Measurements from ENCODE around the gene PDE6B. TPM values are rescaled to one million over a fixed set of nuclear protein-coding genes. Genes with fewer than 3 reads are reported as not detected.
"Not testable (repeated sequence)": the region's sequence is repeated elsewhere in the genome, so short reads cannot be mapped to it uniquely, and the experiment has no call there.

Gene PDE6B
- total RNA-seq, 1 donor from 2014 or later, result 2.1 TPM

DNA sequence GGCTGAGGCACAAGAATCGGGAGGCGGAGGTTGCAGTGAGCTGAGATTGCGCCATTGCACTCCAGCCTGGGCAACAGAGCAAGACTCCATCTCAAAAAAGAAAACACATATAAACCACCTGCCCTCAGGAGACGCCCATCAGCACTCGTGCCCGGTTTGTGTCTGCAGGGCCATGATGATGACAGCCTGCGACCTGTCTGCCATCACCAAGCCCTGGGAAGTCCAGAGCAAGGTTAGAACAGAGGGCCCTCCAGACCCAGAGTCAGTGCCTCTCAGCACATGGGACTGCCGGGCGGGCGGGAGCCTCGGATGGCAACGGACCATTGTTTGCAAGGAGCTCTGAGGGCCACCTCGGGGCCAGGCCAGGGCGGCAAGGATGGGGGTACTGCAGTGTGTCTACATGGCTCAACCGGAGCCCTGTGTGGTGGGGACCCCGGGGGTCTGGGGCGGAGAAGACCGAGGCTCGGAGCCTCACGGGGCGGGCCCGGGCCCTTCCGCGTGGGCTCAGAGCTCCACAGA is 39.4 kb downstream of the PDE6B start:
- ATAC-seq, result no peak
- intact Hi-C loops (cut with micrococcal nuclease), result no loop called here
- DNase-seq, result peak; percentile 24

DNA sequence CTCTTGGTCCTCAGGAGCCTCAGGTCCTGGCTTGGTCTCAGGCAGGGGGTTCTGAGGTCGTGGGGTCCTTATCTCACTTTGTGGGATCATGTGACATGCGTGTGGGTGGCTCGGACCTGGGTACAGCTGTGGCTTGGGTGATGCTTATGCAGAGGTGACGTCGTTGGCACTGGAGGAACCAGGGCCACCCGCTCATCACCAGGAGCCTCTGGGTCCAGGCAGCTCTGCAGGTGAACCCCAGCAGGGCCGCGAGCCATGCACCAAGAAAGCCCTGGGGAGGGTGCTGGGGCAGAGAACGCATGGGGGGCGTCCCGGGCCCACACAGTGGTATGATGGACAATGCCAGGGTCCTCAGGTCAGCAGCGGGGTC is 40.0 kb downstream of the PDE6B start:
- peak; percentile 15 for DNase-seq
- intact Hi-C loops (cut with micrococcal nuclease), result no loop called here
- ATAC-seq, result no peak

DNA sequence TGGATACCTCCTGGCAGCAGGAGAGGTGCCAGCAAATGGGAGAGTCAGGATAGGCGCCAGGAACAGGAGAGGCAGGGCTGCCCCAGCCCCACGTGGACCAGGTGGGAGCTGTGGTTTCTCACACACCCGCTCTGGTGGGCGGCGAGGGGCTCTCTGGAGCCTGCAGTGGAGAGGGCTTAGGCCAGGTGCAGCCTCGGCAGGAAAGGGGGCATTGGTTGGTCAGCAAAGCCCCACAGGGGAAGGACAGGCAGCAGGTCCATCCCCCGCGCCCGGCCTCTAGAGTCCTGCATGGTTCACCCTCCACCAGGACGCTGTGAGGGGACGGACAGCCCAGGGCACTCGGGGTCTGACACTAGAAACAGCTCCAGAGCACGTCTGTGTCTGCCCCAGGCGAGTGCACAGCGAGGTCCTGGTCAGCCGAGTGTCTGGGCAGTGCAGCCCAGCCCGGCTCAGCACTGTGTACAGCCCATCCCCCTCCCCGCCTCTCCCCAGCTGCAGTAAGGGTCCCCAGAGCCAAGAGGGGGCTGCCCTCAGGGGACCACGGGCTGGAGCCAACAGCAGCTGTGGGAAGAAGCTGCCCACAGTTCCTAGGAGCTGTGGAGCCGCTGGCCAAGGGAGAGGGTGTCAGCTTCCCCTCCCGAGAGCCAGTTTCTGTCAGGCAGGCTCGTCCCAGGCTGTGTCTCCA is 40.5 kb downstream of the PDE6B start:
- peak; percentile 25 for DNase-seq
- intact Hi-C loops (cut with micrococcal nuclease), result no loop called here
- ATAC-seq, result no peak

DNA sequence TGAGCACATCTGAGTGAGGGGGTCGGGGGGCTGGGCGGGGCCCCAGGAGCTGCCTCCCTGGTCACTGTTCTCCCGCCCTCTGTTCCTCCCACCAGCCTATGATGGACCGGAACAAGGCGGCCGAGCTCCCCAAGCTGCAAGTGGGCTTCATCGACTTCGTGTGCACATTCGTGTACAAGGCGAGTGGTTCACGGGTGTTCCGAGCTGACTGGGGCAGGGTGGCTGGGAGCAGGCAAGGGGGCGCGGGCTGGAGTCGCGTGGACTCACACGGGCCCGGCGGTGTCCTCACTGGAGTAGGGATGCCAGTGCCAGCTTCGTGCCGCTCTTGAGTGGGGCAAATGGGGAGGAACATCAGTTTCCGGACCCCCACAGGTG is 41.0 kb downstream of the PDE6B start:
- intact Hi-C loops (cut with micrococcal nuclease), result no loop called here
- ATAC-seq, result no peak
- DNase-seq, result peak; percentile 14

DNA sequence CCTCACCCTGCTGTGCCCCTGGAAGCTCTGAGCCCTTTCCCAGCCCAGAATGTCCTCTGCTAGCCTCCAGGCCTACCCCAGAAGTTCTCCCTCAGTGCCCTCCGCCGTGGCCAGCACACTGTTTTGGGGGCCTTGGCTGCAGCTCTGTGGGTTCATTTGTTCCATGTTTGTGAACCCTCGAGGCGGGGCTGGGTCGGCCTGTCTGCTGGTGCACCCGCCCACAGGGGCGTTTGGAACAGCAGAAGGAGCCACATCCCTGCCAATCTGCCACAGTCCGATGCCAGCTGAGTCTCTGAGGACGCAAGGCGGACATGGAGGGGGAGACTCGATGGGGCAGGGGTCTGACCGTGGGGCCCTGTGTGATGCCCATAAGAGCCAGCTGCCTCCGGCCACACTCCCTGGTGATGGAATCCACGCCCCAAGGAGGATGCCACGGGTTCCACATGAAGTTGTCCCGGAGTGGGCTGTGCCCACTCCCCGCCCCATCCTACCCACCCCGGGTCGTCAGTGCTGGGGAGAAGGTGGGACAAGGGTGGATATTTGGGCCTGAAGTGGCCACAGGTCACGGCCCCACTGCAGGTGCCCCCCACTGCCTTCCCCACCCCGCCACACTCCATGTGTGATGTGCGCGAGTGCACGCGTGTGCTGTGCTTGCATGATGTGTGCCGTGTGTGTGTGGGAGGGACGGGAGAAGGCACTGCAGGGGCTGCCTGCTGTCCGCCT is 41.6 kb downstream of the PDE6B start:
- DNase-seq (peak; percentile 27), ATAC-seq (no peak)
- intact Hi-C loops (cut with micrococcal nuclease), result no loop called here

DNA sequence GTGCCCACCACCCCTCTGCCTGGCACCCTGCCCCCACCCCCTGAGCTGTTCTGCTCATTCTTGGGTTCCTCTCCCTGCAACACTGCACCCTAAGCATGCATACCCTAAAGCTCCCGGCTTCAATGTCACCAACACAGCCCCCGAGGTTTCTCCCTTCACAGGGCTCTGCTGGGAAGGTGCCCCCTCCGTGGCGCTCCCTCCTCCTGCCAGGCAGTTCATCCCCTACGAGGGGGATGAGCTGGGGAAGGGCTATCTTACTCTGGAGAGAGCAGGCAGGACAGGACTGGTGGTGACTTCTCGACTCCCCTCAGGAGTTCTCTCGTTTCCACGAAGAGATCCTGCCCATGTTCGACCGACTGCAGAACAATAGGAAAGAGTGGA is 42.2 kb downstream of the PDE6B start:
- intact Hi-C loops (cut with micrococcal nuclease), result no loop called here
- DNase-seq (no peak), ATAC-seq (no peak)

DNA sequence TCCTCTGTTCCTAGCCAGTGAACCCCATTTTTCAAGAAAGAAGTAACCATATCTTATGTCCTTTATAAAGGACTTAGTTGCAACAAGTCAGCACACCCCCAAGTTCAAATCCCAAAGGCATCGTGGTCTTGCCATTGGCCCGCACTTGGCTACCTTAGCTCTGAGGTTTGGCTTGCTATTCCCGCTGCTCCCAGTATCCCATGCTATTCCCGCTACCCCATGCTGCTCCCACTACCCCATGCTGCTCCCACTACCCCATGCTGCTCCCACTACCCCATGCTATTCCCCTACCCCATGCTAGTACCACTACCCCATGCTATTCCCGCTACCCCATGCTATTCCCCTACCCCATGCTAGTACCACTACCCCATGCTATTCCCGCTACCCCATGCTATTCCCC is 42.8 kb downstream of the PDE6B start:
- intact Hi-C loops (cut with micrococcal nuclease); ATAC-seq; DNase-seq: not testable (repeated sequence)

DNA sequence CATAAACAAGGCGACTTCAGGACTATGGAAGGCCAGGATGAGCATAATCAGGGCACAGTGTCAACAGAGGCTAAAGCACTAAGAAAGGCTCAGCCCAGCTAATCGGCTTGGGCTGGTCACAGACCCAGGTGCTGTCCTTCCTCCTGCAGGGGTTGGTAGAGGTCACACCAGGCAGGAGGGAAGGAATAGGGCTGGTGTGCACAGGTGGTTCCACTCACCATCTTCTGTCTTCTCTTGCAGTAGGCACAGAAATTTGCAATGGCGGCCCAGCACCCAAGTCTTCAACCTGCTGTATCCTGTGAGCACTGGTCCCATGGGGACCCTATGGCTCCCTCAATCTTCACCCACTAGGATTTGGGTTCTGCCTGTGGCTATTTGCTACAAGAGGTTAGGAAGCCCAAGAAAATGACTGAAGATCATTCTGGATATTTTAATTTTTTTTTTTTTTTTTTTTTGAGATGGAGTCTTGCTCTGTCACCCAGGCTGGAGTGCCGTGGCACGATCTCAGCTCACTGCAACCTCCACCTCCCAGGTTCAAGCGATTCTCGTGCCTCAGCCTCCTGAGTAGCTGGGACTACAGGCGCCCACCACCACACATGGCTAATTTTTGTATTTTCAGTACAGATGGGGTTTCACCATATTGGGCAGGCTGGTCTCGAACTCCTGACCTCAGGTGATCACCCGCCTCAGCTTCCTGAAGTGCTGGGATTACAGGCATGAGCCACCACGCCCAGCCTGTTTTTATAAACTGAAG is 44.6 kb downstream of the PDE6B start:
- peak; percentile 19 for DNase-seq
- intact Hi-C loops (cut with micrococcal nuclease); ATAC-seq: not testable (repeated sequence)

DNA sequence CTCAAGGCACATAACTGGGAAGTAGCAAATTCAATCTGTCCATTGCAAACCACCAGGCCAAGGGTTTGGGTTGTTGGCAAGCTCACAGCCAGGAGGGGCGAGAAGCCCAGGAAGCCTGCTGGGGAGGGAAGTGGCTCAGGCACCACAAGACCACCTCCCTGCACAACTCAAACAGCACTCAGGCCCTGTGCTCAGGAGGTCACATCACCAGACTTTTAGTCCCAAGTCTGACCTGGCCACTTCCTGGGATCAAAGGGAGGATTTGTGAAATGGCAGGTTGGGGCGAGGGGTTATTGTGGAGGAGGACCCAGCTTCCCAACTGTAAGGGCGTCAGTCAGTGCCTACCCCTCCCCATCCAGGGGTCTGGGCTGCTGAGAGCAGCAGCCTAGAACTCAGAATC is 46.4 kb downstream of the PDE6B start:
- intact Hi-C loops (cut with micrococcal nuclease), result no loop called here
- DNase-seq (no peak), ATAC-seq (no peak)

DNA sequence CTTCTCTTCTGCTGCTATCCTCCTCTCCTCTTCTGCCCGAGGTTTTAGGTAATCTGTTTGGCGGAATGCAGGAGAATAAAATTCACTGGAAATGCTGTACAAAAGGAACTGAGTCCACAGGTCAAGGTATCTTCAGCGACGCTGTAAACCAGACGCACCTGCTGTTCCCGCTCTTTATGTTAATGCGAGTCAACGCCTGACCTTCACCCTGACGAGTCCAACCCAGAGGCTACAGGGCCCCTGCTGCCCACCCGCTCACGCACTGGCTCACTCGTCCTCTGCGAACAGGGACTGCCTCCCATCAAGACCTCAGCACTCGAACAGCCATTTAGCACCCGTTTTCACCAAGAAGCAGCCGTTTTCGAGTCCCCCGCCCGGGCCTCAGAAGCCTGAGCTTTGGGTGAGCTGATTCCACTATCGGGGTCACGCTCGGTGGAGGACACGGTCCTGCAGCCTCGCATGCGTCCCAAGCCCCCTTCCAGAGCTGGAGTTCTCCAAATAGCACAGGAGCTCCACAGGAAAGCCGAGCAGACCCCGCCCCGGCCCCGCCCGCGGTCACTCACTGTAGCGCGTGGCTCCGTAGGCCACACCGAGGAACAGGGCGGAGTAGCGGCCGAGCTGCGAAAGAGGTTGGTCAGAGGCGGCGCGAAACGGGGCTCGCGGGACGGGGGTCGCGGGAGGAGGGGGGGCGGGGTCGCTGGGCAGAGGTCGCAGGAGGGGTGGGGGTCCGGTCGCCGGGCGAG is 48.1 kb downstream of the PDE6B start:
- DNase-seq (peak; percentile 73), ATAC-seq (peak; percentile 39)
- intact Hi-C loops (cut with micrococcal nuclease), result no loop called here

DNA sequence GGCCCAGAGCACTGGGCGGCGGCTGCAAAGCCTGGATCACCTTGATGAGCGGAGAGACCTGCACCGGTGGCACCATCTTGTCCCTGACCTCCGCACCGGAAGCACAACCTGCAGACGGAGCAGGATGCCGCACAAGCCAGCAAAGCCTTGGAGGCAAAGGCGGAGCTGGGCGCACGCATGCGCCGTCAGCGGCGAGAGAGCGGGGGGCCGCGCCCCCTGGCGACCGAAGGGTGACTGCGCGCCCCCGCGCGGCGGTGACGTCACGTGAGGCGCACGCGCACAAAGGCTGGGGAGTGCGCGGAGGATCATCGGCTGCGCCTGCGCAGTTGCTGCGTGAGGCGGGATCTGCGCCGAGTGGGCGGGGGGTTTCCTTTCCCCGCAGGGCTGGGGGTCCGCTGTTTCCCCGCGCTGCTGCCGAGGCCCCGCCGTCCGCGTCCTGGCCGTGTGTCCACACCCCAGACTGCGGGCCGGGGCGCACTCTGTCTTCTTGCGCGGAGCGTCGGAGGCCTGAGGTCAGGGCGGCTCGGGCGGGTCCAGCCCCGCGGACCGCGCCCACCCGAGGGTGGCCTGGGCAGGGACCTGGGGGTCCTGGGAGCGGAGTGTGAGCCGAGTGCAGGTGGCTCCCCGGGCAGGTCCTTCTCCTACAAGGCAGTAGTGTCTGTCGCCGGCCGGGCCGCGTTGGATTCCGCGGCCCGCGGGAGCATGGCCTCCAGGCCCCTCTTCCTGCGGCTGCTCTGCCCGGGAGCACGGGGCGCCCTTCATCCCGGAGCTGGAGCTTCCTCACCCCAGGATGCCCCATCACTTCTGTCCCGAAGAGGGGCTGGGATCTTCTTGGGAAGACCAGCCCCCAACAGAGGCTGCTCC is 49.0 kb downstream of the PDE6B start, which contains the start of the genes ATP5ME and MYL5:
Gene ATP5ME, minus strand, starts transcription at position 105 of the 864 bp plus-strand sequence. Its CDS starts 29 bp downstream, at position 76.
Gene MYL5, plus strand, starts transcription at position 371 of the 864 bp plus-strand sequence. CDS start 3,485 bp downstream, outside the sequence.
- peak; percentile 89 for ATAC-seq

DNA sequence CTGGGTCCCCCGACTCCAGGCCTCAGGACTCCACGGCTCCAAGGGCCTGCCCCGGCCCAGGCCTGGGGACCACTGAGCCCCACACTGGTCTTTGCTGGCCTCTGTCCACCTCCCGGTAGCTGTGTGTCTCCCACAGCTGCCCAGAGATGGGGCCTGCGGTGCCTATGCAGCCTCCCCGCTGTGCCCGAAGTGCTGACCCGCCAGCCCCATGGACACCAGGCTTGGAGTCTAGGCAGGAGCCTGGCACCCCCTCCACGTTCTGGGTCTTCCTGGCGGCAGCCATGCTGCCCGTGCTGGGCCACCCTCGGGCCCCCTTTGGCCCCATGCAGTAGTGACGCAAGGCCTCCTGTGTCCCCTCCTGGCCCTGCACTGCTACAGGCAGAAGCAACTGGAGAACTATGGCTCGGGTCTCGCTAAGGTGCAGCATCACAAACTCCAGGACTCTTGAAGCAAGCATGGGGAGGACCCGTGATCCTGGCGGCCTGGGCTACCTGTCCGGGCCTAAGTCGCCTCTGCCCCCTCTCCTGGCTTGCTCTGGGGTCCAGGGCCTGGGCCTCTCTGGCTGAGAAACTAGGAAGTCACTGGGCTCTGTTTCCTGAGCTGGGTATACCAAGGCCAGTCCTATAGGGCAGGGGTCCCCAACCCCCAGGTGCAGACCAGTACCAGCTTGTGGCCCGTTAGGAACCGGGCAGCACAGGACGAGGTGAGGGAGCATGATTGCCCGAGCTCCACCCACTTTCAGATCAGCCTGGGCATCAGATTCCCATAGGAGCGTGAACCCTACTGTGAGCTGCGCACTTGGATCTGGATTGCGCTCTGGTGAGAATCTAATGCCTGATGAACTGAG is 49.9 kb downstream of the PDE6B start:
- intact Hi-C loops (cut with micrococcal nuclease), result no loop called here
- DNase-seq (no peak), ATAC-seq (peak; percentile 15)

More for the DNA sequence above, 49.0 kb downstream of the PDE6B start, which contains the start of the genes ATP5ME and MYL5:
- DNase-seq, result peak; percentile 99
- intact Hi-C loops (cut with micrococcal nuclease), result no loop called here

DNA sequence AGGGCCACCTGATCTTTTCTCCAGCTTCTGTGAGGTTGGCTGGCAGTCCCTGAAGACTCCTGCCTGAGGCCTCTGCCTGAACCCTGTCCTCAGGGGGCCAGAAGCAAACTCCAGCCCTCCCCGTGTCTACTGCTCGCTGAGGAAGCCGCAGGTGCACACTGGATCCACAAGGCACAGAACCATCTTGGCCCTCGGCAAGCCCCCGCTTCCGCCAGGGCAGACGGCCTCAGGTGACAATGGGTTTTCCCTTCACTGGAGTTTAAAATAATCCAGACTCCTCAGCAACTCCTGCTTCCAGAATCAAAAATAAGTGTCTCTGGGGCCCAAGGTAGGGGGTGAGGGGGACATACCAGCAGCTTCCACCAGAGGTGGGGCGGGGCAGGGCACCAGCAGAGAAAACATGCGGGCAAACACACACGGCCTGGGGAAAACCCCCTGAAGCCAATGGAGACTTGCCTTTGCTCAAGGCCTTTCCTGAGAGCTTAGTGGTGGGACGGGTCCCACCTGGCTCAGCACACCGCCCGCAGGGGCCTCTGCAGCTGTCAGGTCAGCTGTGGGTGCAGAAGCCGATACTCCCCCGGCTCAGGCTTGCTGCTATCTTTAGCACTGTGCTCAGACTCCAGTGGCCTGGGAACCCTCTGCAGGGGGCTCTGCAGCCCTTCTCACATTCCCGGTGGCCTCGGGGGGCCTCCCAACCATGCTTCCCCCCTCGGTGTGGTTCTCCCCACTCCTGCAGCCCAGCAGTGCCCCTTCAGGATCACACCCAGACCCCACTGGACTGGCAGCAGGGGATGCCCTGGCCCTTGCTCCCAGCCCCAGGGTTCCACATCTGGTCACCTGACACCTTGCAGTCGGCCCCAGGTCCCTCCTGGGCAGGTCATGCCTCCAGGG is 50.9 kb downstream of the PDE6B start:
- intact Hi-C loops (cut with micrococcal nuclease), result no loop called here
- DNase-seq, result no peak

DNA sequence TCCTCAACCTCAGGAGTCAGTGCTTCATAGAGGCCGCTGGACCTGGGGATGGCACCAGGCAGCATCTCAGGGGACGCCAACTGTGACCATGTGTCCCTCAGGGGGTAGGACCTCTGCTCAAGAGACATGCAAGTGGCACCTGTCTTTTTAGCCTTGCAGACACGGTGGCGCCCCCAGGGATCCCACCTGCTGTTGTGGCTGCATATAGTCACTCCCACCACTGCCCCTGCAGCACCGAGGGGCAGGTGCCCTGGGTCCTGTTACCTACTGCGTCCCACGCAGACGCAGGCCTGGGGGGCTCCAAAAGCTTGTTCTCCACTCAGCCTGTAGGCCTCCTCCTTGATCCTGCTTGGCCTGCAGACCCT is 51.5 kb downstream of the PDE6B start:
- DNase-seq (no peak), ATAC-seq (no peak)
- intact Hi-C loops (cut with micrococcal nuclease), result no loop called here

More for the DNA sequence above, 50.9 kb downstream of the PDE6B start:
- no peak for ATAC-seq

DNA sequence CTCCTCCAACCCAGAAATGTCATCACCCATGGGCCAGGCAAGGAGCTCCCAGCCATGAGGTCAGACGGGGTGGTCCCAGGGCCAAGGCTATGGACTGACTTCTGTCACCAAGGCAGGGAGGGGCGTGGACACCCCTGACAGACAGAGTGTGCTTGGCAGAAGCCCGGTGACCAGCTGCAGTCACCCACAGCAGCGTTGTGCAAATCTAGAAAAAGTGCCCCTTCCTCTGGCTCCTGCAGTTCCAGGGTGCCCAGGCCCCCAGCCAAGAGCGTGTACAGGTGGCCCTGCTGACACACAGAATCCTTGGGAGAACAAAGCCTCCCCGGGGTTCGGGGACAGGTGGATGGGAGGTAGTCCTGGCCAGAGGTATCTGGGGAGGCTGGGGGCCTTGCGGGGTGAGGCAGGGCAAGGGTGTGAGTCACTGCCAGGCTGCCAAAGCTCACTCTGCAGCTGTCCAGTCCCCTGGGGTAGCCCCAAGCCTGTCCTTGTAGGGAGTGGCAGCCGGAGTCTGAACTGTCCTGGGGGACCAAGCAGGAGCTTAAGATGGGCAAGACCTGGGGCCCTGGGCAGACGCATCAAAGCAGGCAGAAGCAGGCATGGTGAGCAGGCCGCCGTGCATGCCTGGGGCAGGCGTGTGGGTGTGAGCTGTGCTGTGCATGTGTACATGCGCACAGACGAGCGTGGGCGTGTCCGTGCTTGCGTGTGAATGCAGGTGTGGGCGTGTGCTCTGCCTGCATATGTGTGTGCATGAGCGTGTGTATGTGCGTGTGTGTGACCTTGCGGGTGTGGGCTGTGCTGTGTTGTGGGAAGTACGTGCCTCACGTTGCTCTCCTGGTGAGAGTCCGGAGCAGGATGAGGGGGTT is 52.3 kb downstream of the PDE6B start:
- intact Hi-C loops (cut with micrococcal nuclease), result no loop called here
- ATAC-seq (no peak), DNase-seq (peak; percentile 35)
